B cell (primary cell): Measurements from ENCODE around the gene ZNF621. TPM values are rescaled to one million over a fixed set of nuclear protein-coding genes. Genes with fewer than 3 reads are reported as not detected.

Experiments used
- ATAC-seq: fragments of 200-7000 bp; cut with Tn5 transposase; one replicate; pipeline ENCODE4 v1.10.0; 2021; ENCODE audit warnings: low read depth, mild to moderate bottlenecking, moderate number of reproducible peaks, moderate library complexity
- CTCF ChIA-PET: fragments of 350-600 bp; sonication (Branson Sonifier 250); formaldehyde crosslinking; loops from one replicate; lab custom pipeline; 2021; ENCODE audit warnings: antibody characterized with exemption, inconsistent platforms; lab: Charles Lee
- POLR2A ChIA-PET: fragments of 350-600 bp; sonication (Branson Sonifier 250); formaldehyde crosslinking; loops from one replicate; lab custom pipeline; 2021; ENCODE audit warnings: antibody characterized with exemption; lab: Charles Lee
- DNase-seq: peaks from one replicate; pipeline ENCODE4 v3.0.0; 2013
- H2AFZ ChIP-seq: 2 replicates; pipeline ENCODE4 v1.6.1; 2012; ENCODE audit warnings: mild to moderate bottlenecking, low read depth, low read length; ENCODE audit not compliant: insufficient read depth, poor library complexity, severe bottlenecking
- H3K27ac ChIP-seq, 2 donors: 1 replicate in 1 of 2; 2 replicates in 1 of 2; pipeline ENCODE4 v1.5.1; 2012 to 2013; ENCODE audit warnings: low read length in 2 of 2, mild to moderate bottlenecking in 2 of 2, moderate library complexity in 1 of 2
- H3K27me3 ChIP-seq, 4 experiments: fragments of 200-600 bp in 1 of 4; sonication (generic) in 1 of 4; replicated peaks in 1 of 4; 1 replicate in 2 of 4; 2 replicates in 2 of 4; pipeline versions ENCODE4 v1.6.1 to v1.7.0; 2013 to 2016; ENCODE audit warnings: low read length in 3 of 4, mild to moderate bottlenecking in 2 of 4, mixed read lengths in 1 of 4, moderate library complexity in 1 of 4; ENCODE audit not compliant: insufficient read depth in 4 of 4, control insufficient read depth in 3 of 4; ENCODE audit errors: control extremely low read depth in 1 of 4
- H3K36me3 ChIP-seq, 2 experiments: replicated peaks in 1 of 2; 1 replicate in 1 of 2; 2 replicates in 1 of 2; pipeline versions ENCODE4 v1.6.1 to v1.7.1; 2013; ENCODE audit warnings: low read length in 1 of 2; ENCODE audit not compliant: insufficient read depth in 2 of 2, control insufficient read depth in 1 of 2; ENCODE audit errors: control extremely low read depth in 1 of 2, extremely low read depth in 1 of 2
- H3K4me1 ChIP-seq, 2 donors: fragments of 200-600 bp in 1 of 2; sonication (generic) in 1 of 2; 1 replicate in 1 of 2; 2 replicates in 1 of 2; pipeline versions ENCODE4 v1.5.1 to v1.6.1; 2013 to 2017; ENCODE audit warnings: low read length in 2 of 2; ENCODE audit not compliant: control insufficient read depth in 2 of 2, insufficient read depth in 2 of 2
- H3K4me2 ChIP-seq: replicated peaks from 2 replicates; pipeline ENCODE3; 2012; ENCODE audit warnings: mild to moderate bottlenecking, low read depth, low read length; ENCODE audit not compliant: poor library complexity, severe bottlenecking
- H3K4me3 ChIP-seq, 5 experiments: fragments of 200-600 bp in 1 of 5; sonication (generic) in 1 of 5; 1 replicate in 3 of 5; 2 replicates in 2 of 5; pipeline versions ENCODE4 v1.5.1 to v1.7.0; 2011 to 2016; ENCODE audit warnings: low read length in 4 of 5, mild to moderate bottlenecking in 4 of 5, low read depth in 2 of 5, control low read depth in 1 of 5, moderate library complexity in 1 of 5; ENCODE audit not compliant: insufficient read depth in 1 of 5; ENCODE audit errors: control extremely low read depth in 1 of 5, extremely low read depth in 1 of 5
- H3K79me2 ChIP-seq: fragments of 200-600 bp; sonication (generic); one replicate; pipeline ENCODE4 v1.6.0; 2016; ENCODE audit warnings: low read length; ENCODE audit not compliant: control insufficient read depth, insufficient read depth
- H3K9ac ChIP-seq: fragments of 200-600 bp; sonication (generic); 2 replicates; pipeline ENCODE4 v1.6.1; 2017; ENCODE audit warnings: mild to moderate bottlenecking, low read length, moderate library complexity
- H3K9me3 ChIP-seq, 3 donors: one replicate each; pipeline versions ENCODE4 v1.6.1 to v1.7.1; 2013; ENCODE audit warnings: low read length in 2 of 3; ENCODE audit not compliant: control insufficient read depth in 2 of 3, insufficient read depth in 1 of 3; ENCODE audit errors: control extremely low read depth in 1 of 3
- H4K20me1 ChIP-seq: 2 replicates; pipeline ENCODE4 v1.6.0; 2012; ENCODE audit warnings: mild to moderate bottlenecking, low read length; ENCODE audit not compliant: insufficient read depth, control insufficient read depth, poor library complexity, severe bottlenecking
- H3K27ac Mint-ChIP-seq: one replicate; pipeline ENCODE4 v1.8.0; 2021; ENCODE audit warnings: mixed read lengths
- H3K27me3 Mint-ChIP-seq: one replicate; pipeline ENCODE4 v1.8.0; 2021; ENCODE audit warnings: mixed read lengths
- H3K4me1 Mint-ChIP-seq: one replicate; pipeline ENCODE4 v1.8.0; 2021; ENCODE audit warnings: mixed read lengths
- H3K4me3 Mint-ChIP-seq: one replicate; pipeline ENCODE4 v1.8.0; 2021; ENCODE audit warnings: mixed read lengths
- H3K9me3 Mint-ChIP-seq: one replicate; pipeline ENCODE4 v1.8.0; 2022; ENCODE audit warnings: mixed read lengths; ENCODE audit not compliant: insufficient read depth
- EZH2 ChIP-seq: IDR thresholded peaks from 2 replicates; pipeline ENCODE4 v1.6.1; 2012; ENCODE audit warnings: borderline replicate concordance, low read depth, mild to moderate bottlenecking, moderate library complexity, low read length; ENCODE audit not compliant: insufficient read depth, poor library complexity, severe bottlenecking
- WGBS: methylation state at CpG from one replicate; pipeline ENCODE4 v1.1.5; 2013; ENCODE audit warnings: missing lambda C conversion rate; ENCODE audit not compliant: insufficient coverage; 5-methylcytosine and 5-hydroxymethylcytosine counted together
- intact Hi-C: fragments of 100-400 bp; cut with micrococcal nuclease; formaldehyde crosslinking; loops from one replicate; pipeline ENCODE4 v1.10.0; 2022
- polyA plus RNA-seq: library from polyadenylated mRNA; depleted of rRNA; stranded (reverse); fragments of >200 nt; gene quantifications from 2 replicates; pipeline ENCODE4 v1.2.3, GENCODE V29; 2012
- total RNA-seq, 2 donors: library from RNA; stranded (reverse); fragments of 120-200 nt in 1 of 2; gene quantifications; 1 replicate in 1 of 2; 2 replicates in 1 of 2; pipeline versions ENCODE4 v1.2.3 to v1.2.4, GENCODE V29; 2013 to 2022
- TF ChIP-seq, protein P1 (sequence below): fragments of 200-600 bp; IDR thresholded peaks from one replicate; pipeline ENCODE4 v1.8.0; 2022; ENCODE audit warnings: antibody characterized with exemption, mild to moderate bottlenecking

Gene ZNF621
- total and polyA plus RNA-seq, 2 donors (not counting 1 experiment from before 2014, with no cell fraction given) = 10.2 to 35.2 TPM

DNA sequence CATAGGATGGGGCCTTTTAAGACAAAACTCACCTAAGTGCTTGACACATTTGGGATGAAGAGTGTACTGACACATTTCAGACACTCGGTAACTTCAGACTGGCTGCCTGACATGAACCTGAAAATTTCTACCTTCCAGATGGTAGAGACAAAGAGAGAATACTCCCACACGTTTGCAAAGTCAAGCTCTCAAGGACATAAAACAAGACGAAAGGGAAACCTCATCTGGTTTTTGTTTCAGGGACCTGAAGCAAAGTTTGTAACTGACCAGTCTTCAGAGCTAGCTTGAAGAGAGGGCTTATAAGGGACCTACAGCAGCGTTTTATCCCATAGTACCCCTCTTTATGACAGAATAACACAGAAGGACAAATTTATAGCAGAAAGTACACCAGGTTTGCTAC lies 41.9 kb downstream of the ZNF621 start:
- Histone ChIP-seq H3K79me2 (no peaks in the 10 kb centered on the region), H3K9ac (no peak overlapping the region), H3K4me3 (no peak overlapping the region), H3K27me3 (no peaks in the 10 kb centered on the region), H3K36me3 (no peaks in the 10 kb centered on the region), H3K9me3 (peaks cover 0 to 1% (median 0%) of the 10 kb centered on the region in 3 donors), H3K27ac (no peak overlapping the region), H3K4me1 (no peaks in the 10 kb centered on the region), H3K4me2 (no peak overlapping the region), H2AFZ (no peak overlapping the region), H4K20me1 (no peaks in the 10 kb centered on the region)
- DNase-seq (no peak), ATAC-seq (no peak)
- H3K4me3 Mint-ChIP-seq = no peak overlapping the region
- TF ChIP-seq, protein P1, sequence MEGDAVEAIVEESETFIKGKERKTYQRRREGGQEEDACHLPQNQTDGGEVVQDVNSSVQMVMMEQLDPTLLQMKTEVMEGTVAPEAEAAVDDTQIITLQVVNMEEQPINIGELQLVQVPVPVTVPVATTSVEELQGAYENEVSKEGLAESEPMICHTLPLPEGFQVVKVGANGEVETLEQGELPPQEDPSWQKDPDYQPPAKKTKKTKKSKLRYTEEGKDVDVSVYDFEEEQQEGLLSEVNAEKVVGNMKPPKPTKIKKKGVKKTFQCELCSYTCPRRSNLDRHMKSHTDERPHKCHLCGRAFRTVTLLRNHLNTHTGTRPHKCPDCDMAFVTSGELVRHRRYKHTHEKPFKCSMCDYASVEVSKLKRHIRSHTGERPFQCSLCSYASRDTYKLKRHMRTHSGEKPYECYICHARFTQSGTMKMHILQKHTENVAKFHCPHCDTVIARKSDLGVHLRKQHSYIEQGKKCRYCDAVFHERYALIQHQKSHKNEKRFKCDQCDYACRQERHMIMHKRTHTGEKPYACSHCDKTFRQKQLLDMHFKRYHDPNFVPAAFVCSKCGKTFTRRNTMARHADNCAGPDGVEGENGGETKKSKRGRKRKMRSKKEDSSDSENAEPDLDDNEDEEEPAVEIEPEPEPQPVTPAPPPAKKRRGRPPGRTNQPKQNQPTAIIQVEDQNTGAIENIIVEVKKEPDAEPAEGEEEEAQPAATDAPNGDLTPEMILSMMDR = no peak
- TF ChIP-seq EZH2 = no peak
- POLR2A ChIA-PET = no interaction called here
- intact Hi-C loops = no loop called here
- 86% methylated on average over 1 of the region's 4 CpGs for WGBS
- no peaks in the 10 kb centered on the region for H3K4me1 Mint-ChIP-seq
- H3K9me3 Mint-ChIP-seq = no peaks in the 10 kb centered on the region
- CTCF ChIA-PET = no interaction called here
- H3K27ac Mint-ChIP-seq = no peak overlapping the region
- H3K27me3 Mint-ChIP-seq = peaks cover 4% of the 10 kb centered on the region

DNA sequence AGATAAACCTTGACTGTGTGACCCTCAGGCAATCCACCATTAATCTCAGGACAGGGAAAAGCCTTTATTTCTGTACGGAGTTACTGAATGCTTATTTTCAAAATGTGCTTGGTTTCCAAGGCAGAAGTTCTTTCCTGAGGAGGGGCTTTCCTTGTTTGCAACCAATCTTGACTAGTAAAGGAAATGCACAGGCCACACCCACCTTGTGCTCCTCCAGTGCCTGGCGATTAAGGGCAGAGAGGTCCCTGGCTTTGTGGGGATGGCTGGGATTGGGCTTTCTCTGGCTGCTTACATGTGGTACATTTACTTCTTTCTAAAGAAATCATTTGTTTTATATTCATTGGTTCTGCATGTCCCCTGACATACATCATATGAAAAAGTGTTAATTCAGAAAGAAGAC lies 47.8 kb downstream of the ZNF621 start:
- Histone ChIP-seq H3K4me2 (no peak overlapping the region), H3K9me3 (peaks cover 0 to 1% (median 0%) of the 10 kb centered on the region in 3 donors), H3K9ac (no peak overlapping the region), H3K79me2 (no peaks in the 10 kb centered on the region), H3K27ac (no peak overlapping the region), H3K27me3 (no peaks in the 10 kb centered on the region), H3K36me3 (no peaks in the 10 kb centered on the region), H2AFZ (no peak overlapping the region), H3K4me1 (no peaks in the 10 kb centered on the region), H3K4me3 (no peak overlapping the region), H4K20me1 (no peaks in the 10 kb centered on the region)
- peaks cover 18% of the 10 kb centered on the region for H3K27me3 Mint-ChIP-seq
- 60% methylated on average over 1 of the region's 2 CpGs for WGBS
- intact Hi-C loops = no loop called here
- no peak for TF ChIP-seq EZH2
- TF ChIP-seq, protein P1 = no peak
- H3K4me3 Mint-ChIP-seq = no peak overlapping the region
- no peak overlapping the region for H3K27ac Mint-ChIP-seq
- H3K9me3 Mint-ChIP-seq = no peaks in the 10 kb centered on the region
- ATAC-seq (no peak), DNase-seq (no peak)
- ChIA-PET POLR2A (no interaction called here), CTCF (interaction anchor here (0.7 kb wide), 1 partner anchor 216 kb away, joined by 3 read pairs; no protein-coding TSS in a partner anchor)
- H3K4me1 Mint-ChIP-seq = no peaks in the 10 kb centered on the region
